K562 (cell line): Measurements from ENCODE around the gene HOXB7. TPM values are rescaled to one million over a fixed set of nuclear protein-coding genes. Genes with fewer than 3 reads are reported as not detected.

ENCODE experiments used
- ATAC-seq: fragments of 200-7000 bp; cut with Tn5 transposase; 3 replicates; pipeline ENCODE4 v1.9.1; 2020; ENCODE audit warnings: moderate library complexity
- BruUV-seq: library from RNA; stranded (reverse); fragments of 400-500 nt; replicated peaks from 2 replicates; lab custom pipeline; 2021; lab: Mats Ljungman, UMichigan
- CTCF ChIA-PET: fragments of 300-600 bp; formaldehyde crosslinking; extraction: SDS; loops from one replicate; lab custom pipeline; 2021; ENCODE audit warnings: low intra/inter-chr PET ratio; lab: Yijun Ruan, JAX
- POLR2A ChIA-PET: fragments of 300-600, 350-650 bp; sonication (Branson Sonifier 250); formaldehyde crosslinking; extraction: SDS; loops from one replicate; lab custom pipeline; 2021; ENCODE audit warnings: antibody characterized with exemption, inconsistent platforms; lab: Yijun Ruan, JAX
- DNase-seq, 4 experiments: peaks; one replicate each; pipeline versions ENCODE4 v3.0.0 to v3.0.0-alpha.2; 2011 to 2018; ENCODE audit warnings: low spot score in 3 of 4, mixed read lengths in 3 of 4; ENCODE audit errors: extremely low read depth in 1 of 4
- FAIRE-seq: peaks from 2 replicates; lab custom pipeline; 2011; peaks lifted over from hg19 to GRCh38; lab: Jason Lieb, UNC
- H2AFZ ChIP-seq: 2 replicates; pipeline ENCODE4 v1.6.0; 2011; ENCODE audit warnings: low read depth, low read length, control low read depth, inconsistent platforms
- H3K27ac ChIP-seq: fragments of 200-600 bp; 3 replicates; pipeline ENCODE4 v1.8.0; 2011; ENCODE audit warnings: low read depth, mild to moderate bottlenecking, control low read depth, inconsistent platforms, low read length, moderate library complexity, mixed read lengths; ENCODE audit errors: extremely low read depth
- H3K27me3 ChIP-seq, 2 experiments: fragments of 300-600 bp in 1 of 2; 2 replicates in 1 of 2; 3 replicates in 1 of 2; pipeline versions ENCODE4 v1.6.0 to v1.8.0; 2011; ENCODE audit warnings: inconsistent platforms in 2 of 2, low read length in 2 of 2, mild to moderate bottlenecking in 1 of 2, mixed read lengths in 1 of 2, moderate library complexity in 1 of 2; ENCODE audit not compliant: control insufficient read depth in 2 of 2, insufficient read depth in 2 of 2
- H3K36me3 ChIP-seq: fragments of 300-600 bp; 3 replicates; pipeline ENCODE4 v1.8.0; 2011; ENCODE audit warnings: mild to moderate bottlenecking, low read length, inconsistent platforms; ENCODE audit not compliant: control insufficient read depth, insufficient read depth
- H3K4me1 ChIP-seq, 2 experiments: fragments of 200-600 bp in 1 of 2; replicated peaks in 1 of 2; 2 replicates in 1 of 2; 3 replicates in 1 of 2; pipeline versions ENCODE4 v1.5.1 to v1.8.0; 2011; ENCODE audit warnings: inconsistent platforms in 2 of 2, low read length in 2 of 2, mild to moderate bottlenecking in 1 of 2, mixed read lengths in 1 of 2, moderate library complexity in 1 of 2; ENCODE audit not compliant: control insufficient read depth in 2 of 2, insufficient read depth in 2 of 2
- H3K4me2 ChIP-seq: 2 replicates; pipeline ENCODE4 v1.6.1; 2011; ENCODE audit warnings: low read length, control low read depth, inconsistent platforms, mixed read lengths; ENCODE audit not compliant: insufficient read depth
- H3K4me3 ChIP-seq: fragments of 200-600 bp; sonication (generic), shearing (Covaris generic); 2 replicates; pipeline ENCODE4 v1.5.1; 2016; ENCODE audit warnings: control low read depth, inconsistent platforms
- H3K79me2 ChIP-seq: fragments of 200-600 bp; 3 replicates; pipeline ENCODE4 v1.8.0; 2011; ENCODE audit warnings: low read length, inconsistent platforms; ENCODE audit not compliant: control insufficient read depth, insufficient read depth
- H3K9ac ChIP-seq, 2 experiments: 2 replicates each; pipeline versions ENCODE4 v1.6.0 to v1.6.1; 2011; ENCODE audit warnings: low read depth in 2 of 2, low read length in 2 of 2, control low read depth in 1 of 2, inconsistent platforms in 1 of 2, mild to moderate bottlenecking in 1 of 2, mixed read lengths in 1 of 2; ENCODE audit not compliant: insufficient read depth in 1 of 2
- H3K9me1 ChIP-seq: one replicate; pipeline ENCODE4 v1.6.0; 2011; ENCODE audit warnings: inconsistent platforms, mild to moderate bottlenecking, low read length, moderate library complexity; ENCODE audit not compliant: control insufficient read depth, insufficient read depth
- H3K9me3 ChIP-seq: replicated peaks from 2 replicates; pipeline ENCODE4 v1.5.1; 2011; ENCODE audit warnings: low read depth, low read length, inconsistent platforms; ENCODE audit not compliant: control insufficient read depth, insufficient read depth
- H4K20me1 ChIP-seq: replicated peaks from 2 replicates; pipeline ENCODE4 v1.6.1; 2011; ENCODE audit warnings: low read length, inconsistent platforms, mixed read lengths; ENCODE audit not compliant: control insufficient read depth, insufficient read depth
- ARID2 ChIP-seq: fragments of 450-650 bp; IDR thresholded peaks from 2 replicates; pipeline ENCODE4 v1.6.1; 2017; ENCODE audit warnings: antibody characterized with exemption, mild to moderate bottlenecking
- ATF1 ChIP-seq, 2 experiments: fragments of 450-650 bp in 1 of 2; IDR thresholded peaks; 2 replicates each; pipeline ENCODE4 v1.6.1; 2016; ENCODE audit warnings: missing compliant biosample characterization in 1 of 2, missing genetic modification characterization in 1 of 2
- EP400 ChIP-seq: fragments of 450-650 bp; IDR thresholded peaks from 2 replicates; pipeline ENCODE4 v1.6.1; 2017; ENCODE audit warnings: antibody characterized with exemption, mild to moderate bottlenecking, moderate library complexity
- FOXK2 ChIP-seq, 2 experiments: fragments of 450-650 bp; IDR thresholded peaks in 1 of 2; conservative IDR thresholded peaks in 1 of 2; 2 replicates each; pipeline ENCODE4 v1.6.1; 2016; ENCODE audit warnings: low read depth in 2 of 2, mild to moderate bottlenecking in 1 of 2
- HNRNPLL ChIP-seq: fragments of 200-400 bp; formaldehyde crosslinking; IDR thresholded peaks from 2 replicates; pipeline ENCODE4 v1.6.1; 2017; ENCODE audit warnings: low read length, low read depth, mild to moderate bottlenecking; ENCODE audit not compliant: poor library complexity, severe bottlenecking
- NCOA2 ChIP-seq, 2 experiments: fragments of 450-650 bp; IDR thresholded peaks; 2 replicates each; pipeline ENCODE4 v1.6.1; 2018; ENCODE audit warnings: mild to moderate bottlenecking in 2 of 2, moderate library complexity in 1 of 2; ENCODE audit not compliant: partially characterized antibody in 2 of 2
- NR3C1 ChIP-seq: sonication (generic); formaldehyde crosslinking; IDR thresholded peaks from 2 replicates; pipeline ENCODE4 v1.8.1; 2022; ENCODE audit warnings: missing genetic modification reagents
- RB1 ChIP-seq: fragments of 450-650 bp; IDR thresholded peaks from 2 replicates; pipeline ENCODE4 v1.6.1; 2017; ENCODE audit warnings: low read depth, mild to moderate bottlenecking
- RBFOX2 ChIP-seq: fragments of 200-400 bp; formaldehyde crosslinking; IDR thresholded peaks from 2 replicates; pipeline ENCODE4 v1.6.1; 2017; ENCODE audit warnings: low read depth, mild to moderate bottlenecking, low read length, moderate library complexity
- SLC30A9 ChIP-seq: fragments of 250-450 bp; sonication (Bioruptor Pico); IDR thresholded peaks from 2 replicates; pipeline ENCODE4 v1.8.0; 2022; ENCODE audit warnings: mild to moderate bottlenecking, moderate library complexity
- SRF ChIP-seq, 2 experiments: fragments of 250-450, 450-650 bp in 1 of 2; sonication (Bioruptor Pico) in 1 of 2; sonication (generic) in 1 of 2; formaldehyde crosslinking; IDR thresholded peaks; 2 replicates each; pipeline versions ENCODE4 v1.5.0 to v1.5.1; 2020 to 2022; ENCODE audit warnings: mild to moderate bottlenecking in 1 of 2, missing genetic modification reagents in 1 of 2
- U2AF2 ChIP-seq: fragments of 200-400 bp; formaldehyde crosslinking; optimal IDR thresholded peaks from 2 replicates; pipeline ENCODE3; 2017; ENCODE audit warnings: low read depth, mild to moderate bottlenecking, low read length
- ZNF778 ChIP-seq: fragments of 450-650 bp; formaldehyde crosslinking; IDR thresholded peaks from 2 replicates; pipeline ENCODE4 v1.4.0; 2020; ENCODE audit warnings: mild to moderate bottlenecking, moderate library complexity
- WGBS: fragments of 100-300 bp; shearing (Covaris generic); methylation state at CpG from one replicate; pipeline ENCODE4 v1.1.6; 2016; ENCODE audit warnings: low coverage, mixed read lengths; ENCODE audit not compliant: insufficient coverage; ENCODE audit errors: missing lambda C conversion rate; 5-methylcytosine and 5-hydroxymethylcytosine counted together
- in situ Hi-C: fragments of 300-500 bp; cut with MboI; formaldehyde crosslinking; loops from 4 replicates; pipeline ENCODE4 v1.15.0; 2018; ENCODE audit warnings: inconsistent platforms, mixed read lengths
- intact Hi-C: fragments of 100-400 bp; cut with micrococcal nuclease; formaldehyde crosslinking; loops from 2 replicates; pipeline ENCODE4 v1.14.2; 2022
- polyA plus RNA-seq, 8 experiments: library from polyadenylated mRNA; depleted of rRNA in 4 of 8; stranded (reverse) in 5 of 8; unstranded in 3 of 8; fragments of >200 nt; fragmentation: Nextera tagmentation in 2 of 8; fragmentation: Illumina TruSeq in 1 of 8; extraction: Ambion mirVana in 2 of 8; extraction: Trizol in 1 of 8; gene quantifications; 2 replicates each; pipeline versions ENCODE4 v1.2.1 to v1.2.3, GENCODE V29; 2011 to 2014; ENCODE audit warnings: inconsistent platforms in 1 of 8, missing spikeins in 1 of 8
- total RNA-seq, 7 experiments: library from RNA; depleted of rRNA in 6 of 7; stranded (reverse); fragments of >200 nt in 6 of 7; fragmentation: Illumina TruSeq in 2 of 7; extraction: Trizol in 2 of 7; gene quantifications; 2 replicates each; pipeline versions ENCODE4 v1.2.1 to v1.2.3, GENCODE V29; 2011 to 2021; ENCODE audit warnings: low replicate concordance in 1 of 7
- TF ChIP-seq, protein P1 (sequence below): sonication (generic); formaldehyde crosslinking; IDR thresholded peaks from 2 replicates; pipeline ENCODE4 v1.8.0; 2022; ENCODE audit warnings: missing genetic modification reagents, mild to moderate bottlenecking, borderline replicate concordance
- TF ChIP-seq, protein P2 (sequence below): sonication (generic); formaldehyde crosslinking; IDR thresholded peaks from 2 replicates; pipeline ENCODE4 v1.8.0; 2022; ENCODE audit warnings: missing genetic modification reagents, mild to moderate bottlenecking, moderate library complexity, borderline replicate concordance
- TF ChIP-seq, protein P3 (sequence below): sonication (generic); IDR thresholded peaks from 2 replicates; pipeline ENCODE4 v1.6.1; 2016

Gene HOXB7
- total and polyA plus RNA-seq, 9 of the 15 experiments (the other 6 are each of a cell fraction or from before 2014, with no cell fraction given) = 5.5 to 16.7 (median 8.3) TPM

DNA sequence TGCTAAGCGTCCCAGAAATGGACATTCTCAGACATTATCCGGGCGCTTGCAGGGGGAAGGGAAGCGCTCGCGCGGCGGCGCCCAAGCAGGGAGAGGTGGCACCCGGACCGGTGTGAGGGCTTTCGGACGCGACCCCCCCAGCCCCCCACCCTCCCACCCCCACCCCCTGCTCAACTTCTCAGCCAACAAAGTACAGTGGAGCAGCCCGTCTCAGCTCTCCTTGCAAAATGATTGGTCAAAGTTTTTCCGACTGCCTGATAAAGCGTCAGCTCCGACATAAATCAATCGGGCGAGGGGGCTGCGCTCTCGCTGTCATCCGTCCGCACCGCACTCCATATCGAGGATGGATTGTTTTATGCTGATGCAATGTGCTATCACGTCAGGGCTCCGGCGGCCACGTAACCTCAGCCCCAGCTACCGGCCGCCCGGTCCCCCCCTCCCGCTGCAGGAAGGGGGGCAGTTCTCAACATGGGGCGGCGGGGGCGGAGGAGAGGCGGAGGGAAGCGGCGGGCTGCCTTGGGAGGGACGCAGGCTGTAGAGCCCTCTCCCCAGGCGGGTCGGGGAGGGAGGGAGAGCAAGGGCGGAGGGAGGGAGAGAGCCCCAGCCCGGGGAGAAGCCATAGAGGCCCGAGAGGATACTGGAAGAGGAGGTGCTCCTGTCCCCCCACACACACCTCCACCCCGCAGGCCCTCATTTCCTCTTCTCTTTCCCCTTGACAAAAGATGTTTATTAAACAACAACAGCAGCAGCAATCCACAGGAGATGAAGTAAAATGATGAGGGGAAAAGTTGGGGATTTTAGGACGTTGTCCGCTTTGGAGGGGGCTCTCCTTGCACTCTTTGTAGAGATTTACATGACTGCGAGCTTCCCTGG lies 15.7 kb upstream of the HOXB7 start, which contains the start of gene HOXB9:
Gene HOXB9 (minus strand): TSS at position 114 of the 873 bp plus-strand sequence. CDS start 89 bp downstream, at position 25.
- Histone ChIP-seq H3K9ac (peak within 1 kb of the TSS; percentile 99 to 100), H2AFZ (peak within 1 kb of the TSS; percentile 73; the same call in 1 of the 2 replicates)
- intact Hi-C loops = loop anchor here (2.0 to 5.0 kb wide), 2 partner anchors 80 to 371 kb away; partner anchors contain the start of gene IGF2BP1
- TF ChIP-seq U2AF2 = no peak
- no peak for TF ChIP-seq NCOA2 (IDR thresholded peaks at IDR 0.05; ENCODE audit: partially characterized antibody in 2 of 2)
- peak in 1 of 2 experiments; percentile 86; a peak in 2 of 4 replicates for TF ChIP-seq SRF (CRISPR knock-in tag; IDR thresholded peaks at IDR 0.05)
- peak; percentile 96 for TF ChIP-seq EP400
- TF ChIP-seq, protein P1, sequence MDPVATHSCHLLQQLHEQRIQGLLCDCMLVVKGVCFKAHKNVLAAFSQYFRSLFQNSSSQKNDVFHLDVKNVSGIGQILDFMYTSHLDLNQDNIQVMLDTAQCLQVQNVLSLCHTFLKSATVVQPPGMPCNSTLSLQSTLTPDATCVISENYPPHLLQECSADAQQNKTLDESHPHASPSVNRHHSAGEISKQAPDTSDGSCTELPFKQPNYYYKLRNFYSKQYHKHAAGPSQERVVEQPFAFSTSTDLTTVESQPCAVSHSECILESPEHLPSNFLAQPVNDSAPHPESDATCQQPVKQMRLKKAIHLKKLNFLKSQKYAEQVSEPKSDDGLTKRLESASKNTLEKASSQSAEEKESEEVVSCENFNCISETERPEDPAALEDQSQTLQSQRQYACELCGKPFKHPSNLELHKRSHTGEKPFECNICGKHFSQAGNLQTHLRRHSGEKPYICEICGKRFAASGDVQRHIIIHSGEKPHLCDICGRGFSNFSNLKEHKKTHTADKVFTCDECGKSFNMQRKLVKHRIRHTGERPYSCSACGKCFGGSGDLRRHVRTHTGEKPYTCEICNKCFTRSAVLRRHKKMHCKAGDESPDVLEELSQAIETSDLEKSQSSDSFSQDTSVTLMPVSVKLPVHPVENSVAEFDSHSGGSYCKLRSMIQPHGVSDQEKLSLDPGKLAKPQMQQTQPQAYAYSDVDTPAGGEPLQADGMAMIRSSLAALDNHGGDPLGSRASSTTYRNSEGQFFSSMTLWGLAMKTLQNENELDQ (CRISPR knock-in tag) = no peak
- TF ChIP-seq SLC30A9 (CRISPR knock-in tag) = no peak
- TF ChIP-seq, protein P2, sequence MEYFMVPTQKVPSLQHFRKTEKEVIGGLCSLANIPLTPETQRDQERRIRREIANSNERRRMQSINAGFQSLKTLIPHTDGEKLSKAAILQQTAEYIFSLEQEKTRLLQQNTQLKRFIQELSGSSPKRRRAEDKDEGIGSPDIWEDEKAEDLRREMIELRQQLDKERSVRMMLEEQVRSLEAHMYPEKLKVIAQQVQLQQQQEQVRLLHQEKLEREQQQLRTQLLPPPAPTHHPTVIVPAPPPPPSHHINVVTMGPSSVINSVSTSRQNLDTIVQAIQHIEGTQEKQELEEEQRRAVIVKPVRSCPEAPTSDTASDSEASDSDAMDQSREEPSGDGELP = peak; percentile 96
- TF ChIP-seq ZNF778 (CRISPR knock-in tag) = no peak
- TF ChIP-seq RBFOX2 = no peak
- TF ChIP-seq ARID2 = 0 out of 2 replicates have a peak, but pooled peaks have one; percentile 4
- TF ChIP-seq, protein P3, sequence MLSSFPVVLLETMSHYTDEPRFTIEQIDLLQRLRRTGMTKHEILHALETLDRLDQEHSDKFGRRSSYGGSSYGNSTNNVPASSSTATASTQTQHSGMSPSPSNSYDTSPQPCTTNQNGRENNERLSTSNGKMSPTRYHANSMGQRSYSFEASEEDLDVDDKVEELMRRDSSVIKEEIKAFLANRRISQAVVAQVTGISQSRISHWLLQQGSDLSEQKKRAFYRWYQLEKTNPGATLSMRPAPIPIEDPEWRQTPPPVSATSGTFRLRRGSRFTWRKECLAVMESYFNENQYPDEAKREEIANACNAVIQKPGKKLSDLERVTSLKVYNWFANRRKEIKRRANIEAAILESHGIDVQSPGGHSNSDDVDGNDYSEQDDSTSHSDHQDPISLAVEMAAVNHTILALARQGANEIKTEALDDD = no peak
- no peak for TF ChIP-seq NR3C1 (CRISPR knock-in tag)
- peak; percentile 23; the same call in 1 of the 2 replicates for TF ChIP-seq RB1
- no peak for TF ChIP-seq ATF1 (CRISPR knock-in tag; IDR thresholded peaks at IDR 0.05)
- peak; percentile 95 for TF ChIP-seq ATF1 (tag; IDR thresholded peaks at IDR 0.05)
- TF ChIP-seq HNRNPLL = peak; percentile 52
- TF ChIP-seq FOXK2 (conservative IDR thresholded peaks at IDR 0.05 in 1 of 2, IDR thresholded peaks at IDR 0.05 in 1 of 2; ENCODE audit: low read depth in 2 of 2) = peak; percentile 51 to 71; a peak in 3 of 4 replicates

More for the DNA sequence above, 15.7 kb upstream of the HOXB7 start, which contains the start of gene HOXB9:
- ChIA-PET POLR2A (interaction anchor here (0.5 to 4.0 kb wide), 19 partner anchors 8 to 580 kb away, joined by 3 to 43 read pairs (median 3); partner anchors contain the start of genes HOXB3 and HOXB8), CTCF (interaction anchor here (0.7 kb wide), 1 partner anchor 69 kb away, joined by 3 read pairs; no protein-coding TSS in a partner anchor)
- DNase-seq (peak; percentile 91 to 99 (median 94)), FAIRE-seq (peak; percentile 92), ATAC-seq (peak; percentile 75)
- peak within 1 kb of the TSS; percentile 97 for H3K4me3 ChIP-seq
- no peaks in the 10 kb centered on the region for H3K9me1 ChIP-seq
- H3K79me2 ChIP-seq = peaks cover 93% of the 10 kb centered on the region
- WGBS = under 1% methylated on average over 35 of the region's 50 CpGs
- peaks cover 38 to 58% of the 10 kb centered on the region in 2 experiments for H3K4me1 ChIP-seq
- peak within 1 kb of the TSS; percentile 99 for H3K27ac ChIP-seq
- H3K4me2 ChIP-seq = peak within 1 kb of the TSS; percentile 99
- BruUV-seq = TSS peak; percentile 82
- no peaks in the 10 kb centered on the region for H3K27me3 ChIP-seq
- peaks cover 33% of the 10 kb centered on the region for H4K20me1 ChIP-seq
- H3K9me3 ChIP-seq = no peaks in the 10 kb centered on the region
- peaks cover 33% of the 10 kb centered on the region for H3K36me3 ChIP-seq
- in situ Hi-C loops = loop anchor here (10.0 kb wide), 1 partner anchor 592 kb away; the partner anchor contains the start of gene COPZ2
